A549 (cell line): ENCODE measurements around the gene PRKAR2B. TPM values are rescaled to one million over a fixed set of nuclear protein-coding genes. Genes with fewer than 3 reads are reported as not detected.

Experiments
- ATAC-seq, 2 experiments: fragments of 200-7000 bp in 1 of 2; fragments of >200 bp in 1 of 2; cut with Nextera tagmentation in 1 of 2; cut with Tn5 transposase in 1 of 2; 3 replicates each; pipeline versions ENCODE4 v1.8.0 to v1.9.1; 2018 to 2020; ENCODE audit warnings: mild to moderate bottlenecking in 1 of 2, moderate library complexity in 1 of 2
- CTCF ChIA-PET: fragments of 300-600 bp; sonication (Branson Sonifier 250); formaldehyde crosslinking; extraction: SDS; loops from one replicate; lab custom pipeline; 2021; ENCODE audit warnings: antibody characterized with exemption, inconsistent platforms; lab: Yijun Ruan, JAX
- POLR2A ChIA-PET: fragments of 350-600 bp; formaldehyde crosslinking; extraction: SDS; loops from one replicate; lab custom pipeline; 2021; ENCODE audit warnings: antibody characterized with exemption, inconsistent platforms; lab: Yijun Ruan, JAX
- DNase-seq, 2 experiments: peaks; one replicate each; pipeline versions ENCODE4 v3.0.0 to v3.0.0-alpha.2; 2011 to 2016; ENCODE audit warnings: low read depth in 1 of 2, low spot score in 1 of 2
- FAIRE-seq: peaks from 2 replicates; lab custom pipeline; 2011; peaks lifted over from hg19 to GRCh38; lab: Jason Lieb, UNC
- H3K27ac ChIP-seq, 2 experiments: fragments of >200 bp; sonication (Bioruptor Twin); formaldehyde crosslinking; 3 replicates each; pipeline ENCODE4 v1.5.1; 2016 to 2017
- H3K4me1 ChIP-seq: fragments of >200 bp; sonication (Bioruptor Twin); formaldehyde crosslinking; 3 replicates; pipeline ENCODE4 v1.6.1; 2016
- H3K4me2 ChIP-seq: fragments of >200 bp; sonication (Bioruptor Twin); formaldehyde crosslinking; 3 replicates; pipeline ENCODE4 v1.6.1; 2016
- H3K4me3 ChIP-seq: fragments of >200 bp; sonication (Bioruptor Twin); formaldehyde crosslinking; 3 replicates; pipeline ENCODE4 v1.5.1; 2016
- H3K9me3 ChIP-seq: fragments of >200 bp; sonication (Bioruptor Twin); formaldehyde crosslinking; 3 replicates; pipeline ENCODE4 v1.6.1; 2016
- HOXB13 ChIP-seq: fragments of 250-450 bp; sonication (Bioruptor Pico); IDR thresholded peaks from 2 replicates; pipeline ENCODE4 v1.5.0; 2020; ENCODE audit warnings: low read depth, mild to moderate bottlenecking, moderate library complexity
- RARB ChIP-seq: fragments of 250-450 bp; sonication (Bioruptor Pico); IDR thresholded peaks from 2 replicates; pipeline ENCODE4 v1.8.0; 2021; ENCODE audit warnings: mild to moderate bottlenecking, moderate library complexity
- whole genome bisulfite sequencing: methylation state at CpG from one replicate; pipeline ENCODE4 v1.1.6; 2017; ENCODE audit errors: missing lambda C conversion rate; 5-methylcytosine and 5-hydroxymethylcytosine counted together
- polyA plus RNA-seq, 4 experiments: library from polyadenylated mRNA; depleted of rRNA in 3 of 4; stranded (reverse); fragments of >200 nt; fragmentation: RNase III in 1 of 4; extraction: RNeasy Plus Mini Kit Qiagen cat#74134 plus additional on column Dnase treatment in 1 of 4; gene quantifications; 2 replicates in 3 of 4; 3 replicates in 1 of 4; pipeline ENCODE4 v1.2.3, GENCODE V29; 2011 to 2017

PRKAR2B gene
- polyA plus RNA-seq, 2 of the 4 experiments (the other 2 are of a cell fraction) = 3.6 to 4.4 TPM

DNA sequence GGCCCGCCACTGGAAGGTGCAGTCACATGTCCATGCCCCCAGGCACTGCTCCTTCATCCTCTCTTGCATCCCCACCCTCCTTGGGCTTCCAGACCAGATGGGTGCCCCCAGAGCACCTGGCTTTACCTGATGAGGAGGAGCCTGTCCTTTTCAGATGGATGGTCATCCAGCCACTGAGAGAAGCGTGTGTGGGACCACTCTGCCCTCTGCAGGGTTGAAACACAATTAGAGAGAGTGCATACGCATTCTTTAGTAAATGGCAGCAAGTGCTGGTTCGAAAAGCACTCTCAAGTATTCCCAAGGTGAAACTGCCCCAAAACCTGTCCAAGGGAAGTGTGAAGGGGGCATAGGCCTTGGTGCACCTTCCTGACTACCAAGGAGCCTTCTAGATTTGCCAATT, 165.9 kb downstream of the PRKAR2B start:
- Histone ChIP-seq H3K4me3 (no peak overlapping the region), H3K4me2 (no peak overlapping the region), H3K4me1 (no peaks in the 10 kb centered on the region), H3K27ac (no peak overlapping the region), H3K9me3 (no peaks in the 10 kb centered on the region; the same call in 2 of the 3 replicates)
- WGBS = 87% methylated on average over 4 of the region's 4 CpGs
- TF ChIP-seq HOXB13 (CRISPR knock-in tag) = no peak
- no peak for TF ChIP-seq RARB (CRISPR knock-in tag)
- ChIA-PET POLR2A (no interaction called here), CTCF (no interaction called here)
- ATAC-seq (no peak), DNase-seq (no peak), FAIRE-seq (no peak)

Other genes starting within 250 kb of the PRKAR2B start
- not detected in 2 replicates for gene PIK3CG, start 179.4 kb upstream of the PRKAR2B start, polyA plus RNA-seq (2011; rRNA removed)
- not detected in 3 replicates for gene PIK3CG, start 179.4 kb upstream of the PRKAR2B start, polyA plus RNA-seq (2017; fragmentation: RNase III; extraction: RNeasy Plus Mini Kit Qiagen cat#74134 plus additional on column Dnase treatment)
- 52.4 and 60.1 TPM in 2 replicates for gene HBP1, start 124.3 kb downstream of the PRKAR2B start, polyA plus RNA-seq (2011; rRNA removed)
- gene HBP1, start 124.3 kb downstream of the PRKAR2B start, polyA plus RNA-seq (2017; fragmentation: RNase III; extraction: RNeasy Plus Mini Kit Qiagen cat#74134 plus additional on column Dnase treatment) = 20.1 to 30.4 TPM (median 28.9 TPM) in 3 replicates